HUDEP-2 (cell line): Measurements from ENCODE around the gene RDH13.
"Not testable (repeated sequence)": the region's sequence is repeated elsewhere in the genome, so short reads cannot be mapped to it uniquely, and the experiment has no call there.

Source experiments
- DNase-seq, 76 experiments: peaks; one replicate each; lab custom pipeline; 2025; ENCODE audit not compliant: unreplicated experiment in 76 of 76; lab: John Stamatoyannopoulos, UW

Gene RDH13

DNA sequence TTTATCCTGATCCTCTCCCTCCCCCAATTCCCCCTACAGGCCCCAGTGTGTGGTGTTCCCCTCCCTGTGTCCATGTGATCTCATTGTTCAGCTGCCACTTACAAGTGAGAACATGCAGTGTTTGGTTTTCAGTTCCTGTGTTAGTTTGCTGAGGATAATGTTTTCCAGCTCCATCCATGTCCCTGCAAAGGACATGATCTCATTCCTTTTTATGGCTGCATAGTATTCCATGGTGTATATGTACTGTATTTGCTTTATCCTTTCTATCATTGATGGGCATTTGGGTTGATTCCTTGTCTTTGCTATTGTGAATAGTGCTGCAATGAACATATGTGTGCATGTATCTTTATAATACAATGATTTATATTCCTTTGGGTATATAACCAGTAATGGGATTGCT lies 42.6 kb downstream of the RDH13 start:
- DNase-seq, result not testable (repeated sequence)

DNA sequence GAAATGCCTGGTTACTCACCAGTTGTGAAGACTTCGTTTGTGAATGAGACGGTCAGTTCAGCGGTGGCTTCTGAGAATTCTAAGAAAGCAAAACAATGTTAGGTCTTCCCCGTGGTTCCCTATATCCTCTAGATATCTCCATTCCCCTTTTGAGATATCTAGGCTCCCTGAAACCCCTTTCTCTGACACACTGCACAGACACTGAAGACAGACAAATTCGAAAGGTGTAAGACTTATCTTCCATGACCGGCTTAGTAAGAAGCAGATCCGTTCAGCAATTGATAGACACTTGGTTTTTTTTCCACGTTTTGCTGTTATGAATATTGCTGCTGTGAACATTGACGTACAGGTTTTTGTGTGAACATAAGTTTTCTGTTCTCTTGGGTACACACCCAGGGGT lies 44.3 kb downstream of the RDH13 start:
- no peak for DNase-seq

DNA sequence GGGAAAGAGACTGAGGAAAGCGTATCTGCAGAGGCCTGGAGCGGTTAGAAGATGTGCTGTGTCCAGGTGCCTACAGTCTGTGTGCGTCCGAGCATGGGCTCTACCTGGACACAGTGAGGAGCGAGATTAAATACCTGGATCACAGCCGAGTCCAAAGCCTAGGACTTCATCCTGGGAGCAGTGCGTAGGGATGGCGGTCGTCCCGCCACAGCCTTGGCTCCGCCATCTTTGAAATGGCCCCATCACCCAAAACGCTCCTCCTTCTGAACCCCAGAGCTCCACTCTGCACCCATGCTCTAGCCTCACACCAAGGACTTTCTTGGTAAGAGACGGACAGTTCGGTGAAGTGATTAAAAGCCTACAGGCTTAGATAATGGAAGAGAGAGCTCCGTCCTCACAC lies 44.7 kb downstream of the RDH13 start:
- DNase-seq, result no peak

DNA sequence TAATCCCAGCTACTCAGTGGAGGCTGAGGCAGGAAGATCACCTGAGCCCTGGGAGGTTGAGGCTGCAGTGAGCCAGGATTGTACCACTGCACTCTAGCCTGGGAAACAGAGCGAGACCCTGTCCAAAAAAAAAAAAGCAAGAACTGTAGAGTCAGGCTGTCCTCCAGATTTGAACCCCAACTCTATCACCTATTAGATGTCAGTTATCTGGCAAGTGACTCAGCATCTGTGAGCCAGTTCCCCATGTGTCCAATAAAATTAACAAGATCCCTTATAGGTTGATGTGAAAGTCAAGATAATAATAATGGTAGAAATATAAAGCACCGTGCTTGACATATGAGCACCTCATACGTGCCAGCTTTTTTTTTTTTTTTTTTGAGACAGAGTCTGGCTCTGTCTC lies 46.9 kb downstream of the RDH13 start:
- DNase-seq, result no peak

DNA sequence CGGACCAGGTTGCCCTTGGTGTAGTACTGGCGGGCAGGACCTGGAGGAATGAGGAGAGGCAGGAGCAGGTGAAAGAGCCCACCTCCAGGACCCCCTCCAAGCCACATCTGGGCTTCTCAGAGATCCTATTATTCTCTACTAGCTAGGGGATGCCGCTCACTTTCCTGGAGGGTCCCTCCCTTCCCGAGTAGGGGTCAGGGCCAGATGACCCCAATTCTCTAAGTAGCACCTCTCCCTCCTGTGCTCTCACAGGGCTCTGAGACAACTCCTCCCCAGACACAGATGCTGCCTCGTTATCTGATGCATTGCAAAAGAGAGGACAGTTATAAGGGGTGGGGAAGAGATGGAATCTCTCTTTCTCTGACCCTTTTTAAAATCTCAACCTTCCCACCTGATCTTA lies 47.8 kb downstream of the RDH13 start:
- DNase-seq, result no peak

DNA sequence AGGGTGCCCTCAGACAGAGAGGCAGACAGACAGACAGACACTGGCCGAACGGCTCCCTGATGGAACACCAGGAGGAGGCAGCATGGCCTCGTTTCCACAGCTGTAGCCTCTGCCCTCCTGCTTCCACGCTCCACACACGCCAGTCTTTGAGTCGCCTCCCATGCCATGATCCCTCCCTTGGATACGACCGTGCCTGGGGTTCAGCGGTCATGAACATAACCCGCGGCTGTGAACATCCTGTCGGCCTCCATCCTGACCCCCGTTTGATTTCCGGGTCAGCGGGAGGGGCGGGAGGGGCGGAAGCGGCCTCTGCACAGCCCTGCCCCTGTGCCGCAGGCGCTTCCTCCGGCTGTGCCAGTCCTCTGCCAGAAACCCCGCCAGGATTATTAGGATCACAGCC lies 48.2 kb downstream of the RDH13 start:
- no peak for DNase-seq

DNA sequence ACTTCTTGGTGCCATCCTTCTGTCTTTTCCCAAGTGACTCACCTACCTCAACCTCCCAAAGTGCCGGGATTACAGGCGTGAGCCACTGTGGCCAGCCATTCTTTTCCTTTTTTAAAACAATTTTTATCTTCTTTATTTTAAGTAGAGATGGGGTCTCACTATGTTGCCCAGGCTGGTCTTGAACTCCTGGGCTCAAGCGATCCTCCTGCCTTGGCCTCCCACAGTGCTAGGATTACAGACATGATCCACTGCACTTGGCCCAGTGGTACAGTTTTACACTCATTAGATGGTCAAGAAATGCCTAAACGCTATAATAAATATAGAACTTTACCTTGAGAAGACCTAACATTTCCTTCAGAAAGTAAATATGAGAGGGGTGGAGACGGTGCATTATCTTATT lies 49.4 kb downstream of the RDH13 start:
- no peak for DNase-seq

DNA sequence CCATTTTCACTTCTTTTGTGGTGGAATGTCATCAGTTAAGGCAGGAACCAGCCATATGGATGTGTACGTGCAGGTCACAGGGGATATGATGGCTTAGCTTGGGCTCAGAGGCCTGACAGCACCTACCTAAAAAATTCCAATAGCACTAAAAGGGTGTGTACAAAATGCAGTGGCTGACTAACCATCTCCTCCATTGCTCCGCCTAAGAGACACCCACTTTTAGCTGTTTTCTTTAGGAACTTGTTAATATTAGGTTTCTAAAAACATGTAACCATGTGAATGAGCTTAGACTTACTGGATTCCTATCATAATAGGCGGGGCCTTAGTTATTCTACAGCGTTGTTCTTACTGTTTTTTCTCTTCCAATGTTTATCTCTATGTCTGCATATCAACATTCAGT lies 50.6 kb downstream of the RDH13 start:
- DNase-seq, result no peak

DNA sequence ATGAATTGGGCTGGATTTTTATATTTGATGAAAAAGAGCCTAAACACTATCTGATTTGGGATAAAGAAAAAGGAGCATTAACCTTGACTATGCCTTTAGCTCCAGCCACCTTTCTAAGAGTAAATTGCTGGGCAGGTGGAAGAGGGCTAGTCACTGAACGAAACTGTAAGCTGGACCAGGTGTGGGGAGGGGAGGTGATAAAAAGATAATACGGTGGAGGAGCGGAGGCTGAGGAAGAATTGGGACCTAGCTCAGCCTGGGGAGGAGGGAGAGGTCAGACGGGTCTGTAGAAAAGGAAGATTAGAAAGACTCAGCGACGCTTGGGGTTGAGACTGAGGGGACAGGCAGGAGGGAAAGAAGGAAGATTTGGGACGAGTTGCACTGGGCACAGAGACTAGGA lies 52.4 kb downstream of the RDH13 start:
- not testable (repeated sequence) for DNase-seq

DNA sequence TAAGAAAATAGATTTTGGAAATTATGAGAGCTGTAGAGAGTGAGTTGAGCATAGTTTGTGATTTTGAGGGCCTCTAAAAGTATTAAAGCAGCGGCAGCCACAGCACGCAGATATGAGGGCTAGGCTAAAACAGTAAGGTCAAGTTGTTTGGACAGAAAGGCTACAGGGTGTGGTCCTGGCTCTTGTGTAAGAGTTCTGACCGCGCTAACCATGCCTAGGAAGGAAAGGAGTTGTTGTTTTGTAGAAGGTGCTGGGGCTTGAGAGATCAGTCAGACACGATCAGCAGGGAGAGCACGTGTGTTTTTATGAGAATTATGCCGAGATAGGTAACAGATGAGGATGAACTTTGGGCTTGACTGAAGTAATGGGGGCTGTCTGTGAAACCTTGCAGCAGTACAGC lies 54.2 kb downstream of the RDH13 start:
- DNase-seq, result not testable (repeated sequence)

DNA sequence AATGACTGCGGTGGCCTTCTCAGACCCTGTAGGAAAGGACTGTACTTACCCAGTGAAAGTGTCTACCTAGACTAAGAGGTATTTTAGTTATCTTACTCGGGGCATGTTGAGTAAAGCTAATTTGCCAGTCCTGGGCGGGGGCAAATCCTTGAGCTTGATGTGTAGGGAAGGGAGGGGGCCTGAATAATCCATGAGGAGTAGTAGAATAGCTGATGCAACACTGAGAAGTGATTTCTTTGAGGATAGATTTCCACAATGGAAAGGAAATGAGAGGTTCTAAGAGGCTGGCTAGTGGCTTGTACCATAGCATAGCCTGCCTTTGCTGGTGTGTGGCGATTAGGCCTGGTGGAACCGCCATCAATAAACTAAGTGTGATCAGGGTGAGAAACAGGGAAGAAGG lies 54.8 kb downstream of the RDH13 start:
- not testable (repeated sequence) for DNase-seq

DNA sequence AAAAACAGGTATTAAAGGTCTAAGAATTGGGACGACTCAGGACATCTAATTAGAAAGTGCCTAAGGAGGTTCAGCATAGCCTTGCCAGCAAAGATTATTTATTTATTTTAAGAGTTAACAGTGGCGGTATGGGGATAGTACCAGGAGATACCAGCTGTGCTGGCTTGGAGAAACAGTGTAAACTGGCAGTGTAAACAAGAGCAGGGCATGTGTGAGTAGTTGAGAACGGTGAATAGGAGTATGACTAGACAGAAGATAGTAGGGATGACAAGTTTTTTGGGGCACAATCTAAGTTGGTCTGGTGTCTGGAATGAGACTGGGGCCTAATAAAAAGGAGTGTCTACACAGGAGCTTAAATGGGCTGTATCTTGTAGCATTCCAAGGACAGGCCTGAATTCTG lies 55.4 kb downstream of the RDH13 start:
- not testable (repeated sequence) for DNase-seq

DNA sequence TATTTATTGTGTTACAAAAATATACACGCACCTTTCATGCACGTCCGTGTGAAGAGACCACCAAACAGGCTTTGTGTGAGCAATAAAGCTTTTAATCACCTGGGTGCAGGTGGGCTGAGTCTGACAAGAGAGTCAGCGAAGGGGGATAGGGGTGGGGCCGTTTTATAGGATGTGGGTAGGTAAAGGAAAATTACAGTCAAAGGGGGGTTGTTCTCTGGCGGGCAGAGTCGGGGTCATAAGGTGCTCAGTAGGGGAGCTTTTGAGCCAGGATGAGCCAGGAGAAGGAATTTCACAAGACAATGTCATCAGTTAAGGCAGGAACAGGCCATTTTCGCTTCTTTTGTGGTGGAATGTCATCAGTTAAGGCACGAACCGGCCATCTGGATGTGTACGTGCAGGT lies 56.2 kb downstream of the RDH13 start:
- DNase-seq, result not testable (repeated sequence)

DNA sequence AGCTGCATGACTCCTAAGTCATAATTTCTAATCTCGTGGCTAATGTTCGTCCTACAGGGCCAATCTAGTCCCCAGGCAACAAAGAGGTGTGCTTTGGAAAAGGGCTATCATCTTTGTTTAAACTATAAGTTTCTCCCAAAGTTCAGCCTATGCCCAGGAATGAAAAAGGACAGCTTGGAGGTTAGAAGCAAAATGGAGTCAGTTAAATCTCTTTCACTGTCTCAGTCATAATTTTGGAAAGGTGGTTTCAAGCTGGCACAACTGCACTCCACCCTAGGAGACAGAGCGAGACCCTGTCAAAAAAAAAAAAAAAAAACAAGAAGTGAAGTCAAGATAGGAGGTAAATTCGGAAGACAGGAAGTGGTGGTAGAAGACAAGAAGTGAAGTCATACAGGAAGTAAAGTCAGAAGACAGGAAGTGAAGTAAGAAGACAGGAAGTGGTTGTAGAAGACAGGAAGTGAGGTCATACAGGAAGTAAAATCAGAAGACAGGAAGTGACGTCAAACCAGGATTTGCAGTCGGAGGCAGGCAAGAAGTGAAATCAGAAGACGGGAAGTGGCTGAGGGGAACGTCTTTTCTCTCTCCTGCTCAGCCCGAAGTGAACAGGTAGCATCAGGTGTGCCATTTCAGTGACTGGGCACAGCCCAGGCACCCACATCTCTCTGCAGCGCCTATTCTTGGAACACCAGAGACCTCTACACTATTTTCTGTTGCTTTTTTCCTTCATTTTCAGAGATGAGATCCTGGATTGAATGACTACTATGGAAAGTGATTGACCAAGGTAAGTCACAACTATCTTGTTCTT lies 57.1 kb downstream of the RDH13 start:
- peak in 58 of 76 experiments; percentile 0 to 90 (median 57) for DNase-seq

DNA sequence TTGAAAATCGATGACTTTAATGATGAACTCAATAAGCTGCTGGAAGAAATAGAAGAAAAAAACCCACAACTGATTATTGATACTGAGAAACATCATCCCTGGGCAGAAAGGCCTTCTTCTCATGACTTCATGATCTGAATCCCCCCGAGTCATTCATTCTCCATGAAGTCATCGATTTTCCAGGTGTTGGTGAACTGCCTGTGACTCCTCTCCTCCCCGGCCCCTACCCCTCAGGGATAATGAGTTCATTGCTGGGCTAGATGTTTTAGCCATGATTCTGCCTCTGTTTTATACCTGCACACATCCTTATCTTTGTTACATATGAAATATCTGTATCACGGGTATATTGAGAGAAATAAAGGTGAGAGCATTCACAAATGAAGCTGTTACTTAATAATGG lies 62.2 kb downstream of the RDH13 start:
- no peak for DNase-seq

DNA sequence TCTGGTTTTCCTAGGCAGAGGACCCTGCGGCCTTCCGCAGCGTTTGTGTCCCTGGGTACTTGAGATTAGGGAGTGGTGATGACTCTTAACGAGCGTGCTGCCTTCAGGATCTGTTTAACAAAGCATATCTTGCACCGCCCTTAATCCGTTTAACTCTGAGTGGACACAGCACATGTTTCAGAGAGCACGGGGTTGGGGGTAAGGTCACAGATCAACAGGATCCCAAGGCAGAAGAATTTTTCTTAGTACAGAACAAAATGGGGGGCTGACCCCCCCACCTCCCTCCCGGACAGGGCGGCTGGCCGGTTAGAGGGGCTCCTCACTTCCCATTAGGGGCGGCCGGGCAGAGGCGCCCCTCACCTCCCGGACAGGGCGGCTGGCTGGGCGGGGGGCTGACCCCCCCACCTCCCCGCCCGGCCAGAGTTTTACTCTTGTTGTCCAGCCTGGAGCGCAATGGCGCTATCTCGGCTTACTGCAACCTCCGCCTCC lies 64.2 kb downstream of the RDH13 start:
- DNase-seq, result not testable (repeated sequence)

DNA sequence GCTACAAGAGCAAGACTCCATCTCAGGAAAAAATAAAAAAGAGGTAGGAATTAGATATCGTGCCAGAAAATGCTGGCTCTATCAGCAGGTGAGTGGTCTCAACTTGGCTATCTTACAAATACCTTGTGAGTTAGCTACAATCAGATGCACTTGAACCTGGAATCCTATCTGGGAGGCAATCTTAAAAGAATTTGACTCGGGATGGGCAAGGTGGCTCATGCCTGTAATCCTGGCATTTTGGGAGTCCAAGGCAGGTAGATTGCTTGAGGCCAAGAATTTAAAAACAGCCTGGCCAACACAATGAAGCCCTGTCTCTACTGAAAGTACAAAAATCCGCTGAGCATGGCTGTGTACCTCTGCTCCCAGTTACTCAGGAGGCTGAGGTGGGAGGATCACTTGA lies 67.4 kb downstream of the RDH13 start:
- DNase-seq, result no peak
